Subcutaneous adipose tissue (tissue), 4 donors: ENCODE results near the gene TEX38. TPM values are rescaled to one million over a fixed set of nuclear protein-coding genes. Genes with fewer than 3 reads are reported as not detected.

ENCODE experiments used
- CTCF ChIP-seq: fragments of 450-650 bp; IDR thresholded peaks from one replicate; pipeline ENCODE4 v1.5.1; 2016; ENCODE audit warnings: low read depth, mild to moderate bottlenecking, control low read depth, antibody characterized with exemption, moderate library complexity
- total RNA-seq, 4 donors: library from RNA; depleted of rRNA; stranded (reverse); fragments of >200 nt; gene quantifications; one replicate each; pipeline ENCODE4 v1.1.0, GENCODE V29; 2016

Gene TEX38
- total RNA-seq, 4 donors from 2014 or later, result not detected

GRCh38 chr1:46721686-46722205 is 50.1 kb downstream of the TEX38 start:
- no peak for TF ChIP-seq CTCF

Other genes with a start within 250 kb of the TEX38 start
- not detected for gene DMBX1, start 182.0 kb upstream of the TEX38 start, total RNA-seq
- not detected for gene KNCN, start 120.2 kb upstream of the TEX38 start, total RNA-seq
- 10 to 100 TPM; 57.8 to 68.8 (median 63.7) TPM for gene MKNK1, start 67.6 kb upstream of the TEX38 start, total RNA-seq
- 10 to 100 TPM; 14.5 to 19.2 (median 16.4) TPM for gene MOB3C, start 55.0 kb upstream of the TEX38 start, total RNA-seq
- 10 to 100 TPM; 44.7 to 92.5 (median 46.6) TPM for gene ATPAF1, start 3.5 kb upstream of the TEX38 start, total RNA-seq
- gene EFCAB14, start 47.3 kb downstream of the TEX38 start, total RNA-seq, result 100 to 1,000 TPM in 2 of 4 donors, 10 to 100 TPM in 2; 91.4 to 137 (median 102) TPM
- 100 to 1,000 TPM; 224 to 730 (median 336) TPM for gene CYP4B1, start 127.2 kb downstream of the TEX38 start, total RNA-seq